ENCODE measurements around the gene RAB37. TPM values are rescaled to one million over a fixed set of nuclear protein-coding genes. Genes with fewer than 3 reads are reported as not detected.

Gene RAB37
- total RNA-seq, 1 experiment from 2014 or later: 2.5 TPM

- TF ChIP-seq CTCF (conservative IDR thresholded peaks at IDR 0.05): 0 out of 3 replicates have a peak, but pooled peaks have one; percentile 14
- Histone ChIP-seq H4K91ac (ENCODE audit: insufficient read length, low read depth, low read length) (no peak overlapping the region), H2BK15ac (ENCODE audit: low read depth, low read length) (no peak overlapping the region), H3K9ac (ENCODE audit: extremely low read depth, insufficient read length, low read length) (no peak overlapping the region), H3K4me2 (ENCODE audit: insufficient read depth, insufficient read length, low read length) (no peak overlapping the region), H3K9me3 (ENCODE audit: control insufficient read depth, low read depth, low read length) (no peaks in the 10 kb centered on the region), H3K23me2 (ENCODE audit: insufficient read length, low read depth, low read length, poor library complexity, severe bottlenecking) (no peaks in the 10 kb centered on the region), H3K56ac (ENCODE audit: insufficient read length, low read depth, low read length) (no peak overlapping the region), H3K23ac (ENCODE audit: insufficient read length, low read depth, low read length) (no peak overlapping the region), H3K79me1 (ENCODE audit: insufficient read depth, low read depth, low read length, poor library complexity, severe bottlenecking) (no peaks in the 10 kb centered on the region), H3K4ac (ENCODE audit: low read depth, low read length) (no peak overlapping the region), H4K8ac (replicated peaks; ENCODE audit: insufficient read length, low read depth, low read length) (no peak overlapping the region), H3K27ac (ENCODE audit: insufficient read length, low read depth, low read length) (no peak overlapping the region), H3K4me1 (ENCODE audit: insufficient read depth, low read length) (no peaks in the 10 kb centered on the region), H2AFZ (ENCODE audit: low read length) (no peak overlapping the region), H2BK12ac (ENCODE audit: insufficient read length, low read depth, low read length) (no peak overlapping the region), H3K79me2 (ENCODE audit: insufficient read depth, low read length) (no peaks in the 10 kb centered on the region), H3K14ac (ENCODE audit: insufficient read depth, low read length) (no peak overlapping the region; the same call in 1 of the 2 replicates), H2BK5ac (ENCODE audit: insufficient read length, low read length) (no peak overlapping the region), H4K5ac (ENCODE audit: insufficient read length, low read depth, low read length) (no peak overlapping the region), H4K20me1 (ENCODE audit: control insufficient read depth, insufficient read depth, insufficient read length) (no peaks in the 10 kb centered on the region), H2AK5ac (ENCODE audit: insufficient read length, low read length) (no peak overlapping the region), H3T11ph (ENCODE audit: low read length) (no peak overlapping the region), H3K18ac (ENCODE audit: insufficient read length, low read depth, low read length) (no peak overlapping the region), H2BK120ac (ENCODE audit: low read depth, low read length, poor library complexity, severe bottlenecking) (no peak overlapping the region), H3K27me3 (ENCODE audit: insufficient read depth, low read length) (no peaks in the 10 kb centered on the region), H2BK20ac (ENCODE audit: low read depth, low read length, poor library complexity, severe bottlenecking) (no peak overlapping the region)
- Mint-ChIP-seq H3K27me3 (ENCODE audit: low read depth) (peaks cover 65% of the 10 kb centered on the region), H3K27ac (no peak overlapping the region), H3K36me3 (ENCODE audit: insufficient read depth in 1 of 3, low read depth in 3 of 3) (no peaks in the 10 kb centered on the region), H3K4me3 (no peak overlapping the region), H3K4me1 (no peaks in the 10 kb centered on the region), H3K9me3 (peaks cover 3 to 8% of the 10 kb centered on the region in 2 experiments; a peak in 3 of 5 replicates)
- no peak for DNase-seq
- no CpG with 5 or more reads among the region's 11 CpGs for WGBS (ENCODE audit: extremely low coverage, insufficient read length, low lambda C conversion rate)
Observed at GRCh38 chr17:74695629-74696028, 41.4 kb upstream of the RAB37 start.

All from H9 (cell line).